MM.1S (cell line): ENCODE results near the gene SETD2.

Experiments used
- DNase-seq: peaks from one replicate; pipeline ENCODE4 v3.0.0-alpha.2; 2015
- H2AFZ ChIP-seq: fragments of 300-600 bp; sonication (generic); 2 replicates; pipeline ENCODE4 v1.6.0; 2016; ENCODE audit warnings: antibody characterized with exemption, low read length
- H3F3A ChIP-seq: fragments of 300-600 bp; sonication (generic); 2 replicates; pipeline ENCODE4 v1.6.1; 2016; ENCODE audit warnings: mild to moderate bottlenecking, antibody characterized with exemption, low read length, moderate library complexity, mixed read lengths; ENCODE audit not compliant: insufficient read depth
- H3K27ac ChIP-seq: fragments of 300-600 bp; sonication (generic); 2 replicates; pipeline ENCODE4 v1.5.1; 2016; ENCODE audit warnings: mild to moderate bottlenecking, low read length
- H3K27me3 ChIP-seq: fragments of 300-600 bp; sonication (generic); replicated peaks from 2 replicates; pipeline ENCODE4 v1.6.0; 2016; ENCODE audit warnings: low read length; ENCODE audit not compliant: insufficient read depth
- H3K36me3 ChIP-seq: fragments of 300-600 bp; sonication (generic); replicated peaks from 2 replicates; pipeline ENCODE4 v1.6.1; 2016; ENCODE audit warnings: mild to moderate bottlenecking, low read length, mixed read lengths; ENCODE audit not compliant: insufficient read depth
- H3K4me1 ChIP-seq: fragments of 300-600 bp; sonication (generic); 2 replicates; pipeline ENCODE4 v1.6.1; 2016; ENCODE audit warnings: low read length, mixed read lengths
- H3K4me2 ChIP-seq: fragments of 300-600 bp; sonication (generic); 2 replicates; pipeline ENCODE4 v1.6.0; 2016; ENCODE audit warnings: low read depth, low read length
- H3K4me3 ChIP-seq: fragments of 300-600 bp; sonication (generic); 2 replicates; pipeline ENCODE4 v1.5.1; 2016; ENCODE audit warnings: low read length, mixed read lengths
- H3K79me2 ChIP-seq: fragments of 300-600 bp; sonication (generic); 2 replicates; pipeline ENCODE4 v1.6.1; 2016; ENCODE audit warnings: mixed run types, low read length, mixed read lengths
- H3K9ac ChIP-seq: fragments of 300-600 bp; sonication (generic); 2 replicates; pipeline ENCODE4 v1.6.1; 2016; ENCODE audit warnings: low read length, mixed read lengths
- H3K9me2 ChIP-seq: fragments of 300-600 bp; sonication (generic); replicated peaks from 2 replicates; pipeline ENCODE4 v1.6.1; 2016; ENCODE audit warnings: mild to moderate bottlenecking, low read length, mixed read lengths; ENCODE audit not compliant: insufficient read depth
- H3K9me3 ChIP-seq: fragments of 300-600 bp; sonication (generic); replicated peaks from 2 replicates; pipeline ENCODE4 v1.6.1; 2016; ENCODE audit warnings: mild to moderate bottlenecking, low read length, mixed read lengths; ENCODE audit not compliant: insufficient read depth
- H4K20me1 ChIP-seq: fragments of 300-600 bp; sonication (generic); 2 replicates; pipeline ENCODE4 v1.6.1; 2016; ENCODE audit warnings: mild to moderate bottlenecking, low read length, moderate library complexity, mixed read lengths; ENCODE audit not compliant: insufficient read depth
- EZH2 ChIP-seq: fragments of 300-600 bp; sonication (generic); optimal IDR thresholded peaks from 2 replicates; pipeline ENCODE3; 2017; ENCODE audit warnings: low read depth, mild to moderate bottlenecking, antibody characterized with exemption, low read length, mixed read lengths
- EZH2phosphoT487 ChIP-seq: fragments of 300-600 bp; sonication (generic); IDR thresholded peaks from 2 replicates; pipeline ENCODE4 v1.6.1; 2018; ENCODE audit warnings: antibody characterized with exemption, low read length
- TF ChIP-seq, protein P1 (sequence below): fragments of 300-600 bp; sonication (generic); IDR thresholded peaks from 2 replicates; pipeline ENCODE4 v1.5.1; 2016; ENCODE audit warnings: antibody characterized with exemption, low read length, mixed read lengths

The SETD2 gene

GRCh38 chr3:47102081-47102600, 61.8 kb downstream of the SETD2 start:
- Histone ChIP-seq H3F3A (no peaks in the 10 kb centered on the region), H3K79me2 (no peaks in the 10 kb centered on the region), H3K36me3 (peaks cover 3% of the 10 kb centered on the region; the same call in 1 of the 2 replicates), H2AFZ (no peak overlapping the region), H3K9ac (no peak overlapping the region), H3K9me3 (no peaks in the 10 kb centered on the region), H3K27ac (no peak overlapping the region), H4K20me1 (no peaks in the 10 kb centered on the region), H3K4me1 (no peaks in the 10 kb centered on the region), H3K27me3 (no peaks in the 10 kb centered on the region), H3K4me2 (no peak overlapping the region), H3K4me3 (no peak overlapping the region), H3K9me2 (no peaks in the 10 kb centered on the region)
- DNase-seq, result no peak
- no peak for TF ChIP-seq EZH2
- TF ChIP-seq, protein P1, sequence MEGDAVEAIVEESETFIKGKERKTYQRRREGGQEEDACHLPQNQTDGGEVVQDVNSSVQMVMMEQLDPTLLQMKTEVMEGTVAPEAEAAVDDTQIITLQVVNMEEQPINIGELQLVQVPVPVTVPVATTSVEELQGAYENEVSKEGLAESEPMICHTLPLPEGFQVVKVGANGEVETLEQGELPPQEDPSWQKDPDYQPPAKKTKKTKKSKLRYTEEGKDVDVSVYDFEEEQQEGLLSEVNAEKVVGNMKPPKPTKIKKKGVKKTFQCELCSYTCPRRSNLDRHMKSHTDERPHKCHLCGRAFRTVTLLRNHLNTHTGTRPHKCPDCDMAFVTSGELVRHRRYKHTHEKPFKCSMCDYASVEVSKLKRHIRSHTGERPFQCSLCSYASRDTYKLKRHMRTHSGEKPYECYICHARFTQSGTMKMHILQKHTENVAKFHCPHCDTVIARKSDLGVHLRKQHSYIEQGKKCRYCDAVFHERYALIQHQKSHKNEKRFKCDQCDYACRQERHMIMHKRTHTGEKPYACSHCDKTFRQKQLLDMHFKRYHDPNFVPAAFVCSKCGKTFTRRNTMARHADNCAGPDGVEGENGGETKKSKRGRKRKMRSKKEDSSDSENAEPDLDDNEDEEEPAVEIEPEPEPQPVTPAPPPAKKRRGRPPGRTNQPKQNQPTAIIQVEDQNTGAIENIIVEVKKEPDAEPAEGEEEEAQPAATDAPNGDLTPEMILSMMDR, result no peak
- no peak for TF ChIP-seq EZH2phosphoT487

GRCh38 chr3:47098910-47099309, 65.0 kb downstream of the SETD2 start:
- Histone ChIP-seq H4K20me1 (no peaks in the 10 kb centered on the region), H3K9me2 (no peaks in the 10 kb centered on the region), H3K36me3 (peaks cover 4% of the 10 kb centered on the region; the same call in 1 of the 2 replicates), H3K9me3 (no peaks in the 10 kb centered on the region), H3K4me2 (no peak overlapping the region), H3K9ac (no peak overlapping the region), H2AFZ (no peak overlapping the region), H3K27me3 (no peaks in the 10 kb centered on the region), H3K4me1 (no peaks in the 10 kb centered on the region), H3K27ac (no peak overlapping the region), H3K79me2 (no peaks in the 10 kb centered on the region), H3K4me3 (no peak overlapping the region), H3F3A (no peaks in the 10 kb centered on the region)
- TF ChIP-seq, protein P1, result no peak
- TF ChIP-seq EZH2, result no peak
- TF ChIP-seq EZH2phosphoT487, result no peak
- DNase-seq, result no peak

DNA sequence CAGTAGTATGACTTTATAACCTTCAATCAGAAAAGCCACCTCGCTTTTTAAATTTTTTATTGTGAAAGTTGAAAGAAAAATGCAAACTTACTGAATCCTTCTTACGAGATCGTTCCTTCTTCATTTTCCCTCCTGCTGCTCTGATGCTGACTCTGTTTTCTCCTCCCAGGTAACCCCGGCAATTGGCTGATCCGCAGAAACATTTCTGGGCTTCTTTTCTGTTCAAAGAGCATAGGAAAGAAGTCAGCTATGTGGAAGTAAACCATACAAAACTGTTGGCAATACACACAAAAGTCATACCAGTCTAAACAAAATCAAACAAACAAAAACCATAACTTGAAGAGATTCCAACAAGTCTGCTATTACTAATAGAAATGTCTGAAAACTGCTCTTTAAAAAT, 66.0 kb downstream of the SETD2 start:
- Histone ChIP-seq H3K9me3 (no peaks in the 10 kb centered on the region), H3K36me3 (peaks cover 4% of the 10 kb centered on the region; the same call in 1 of the 2 replicates), H3K27ac (no peak overlapping the region), H4K20me1 (no peaks in the 10 kb centered on the region), H3K79me2 (no peaks in the 10 kb centered on the region), H3K4me3 (no peak overlapping the region), H2AFZ (no peak overlapping the region), H3K9me2 (no peaks in the 10 kb centered on the region), H3F3A (no peaks in the 10 kb centered on the region), H3K4me2 (no peak overlapping the region), H3K4me1 (no peaks in the 10 kb centered on the region), H3K9ac (no peak overlapping the region), H3K27me3 (no peaks in the 10 kb centered on the region)
- TF ChIP-seq, protein P1, result no peak
- TF ChIP-seq EZH2phosphoT487 (no peak), EZH2 (no peak)
- no peak for DNase-seq
